Stimulated activated CD4-positive, alpha-beta T cell treated with anti-CD3 and anti-CD28 coated beads, TNF-alpha, amount 100 ng/mL, for 4 hours (primary cell): ENCODE measurements around the gene MCM3.
A peak's percentile ranks its signal among the peaks of the same experiment; 100 is the strongest.

Experiments used
- DNase-seq, 3 experiments: peaks; one replicate each; pipeline ENCODE4 v3.0.0-alpha.2; 2020; ENCODE audit warnings: low read depth in 3 of 3

Gene MCM3

GRCh38 chr6:52284460-52285176, at the start of gene MCM3:
Gene MCM3 (minus strand): TSS chr6:52284742. CDS start chr6:52284674, 68 bp downstream.
- DNase-seq: peak; percentile 72 to 90 (median 79)

- DNase-seq: no peak
These were observed 49.3 kb upstream of the MCM3 start for GRCh38 chr6:52333840-52334200.

GRCh38 chr6:52331793-52332457, 47.4 kb upstream of the MCM3 start:
- no peak for DNase-seq

DNA sequence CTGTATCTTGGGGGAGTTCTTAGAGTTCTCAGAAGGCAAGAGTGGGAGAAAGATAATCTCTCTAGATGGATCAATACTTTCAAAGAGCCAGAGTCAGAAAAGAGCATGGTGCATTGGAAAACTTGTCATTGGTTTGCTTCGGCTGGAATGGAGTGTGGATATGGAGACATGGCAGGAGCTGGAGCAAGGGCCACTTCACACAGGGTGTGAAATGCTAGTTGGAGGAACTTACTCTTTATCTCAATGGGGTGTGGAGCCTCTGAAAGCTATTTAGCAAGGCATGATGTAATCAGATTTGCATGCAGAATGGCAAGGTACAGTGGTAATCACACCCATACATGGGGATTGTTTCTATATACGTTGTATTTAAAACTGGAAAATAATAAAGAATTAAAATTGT, 45.9 kb upstream of the MCM3 start:
- no peak for DNase-seq

GRCh38 chr6:52328729-52329128, 44.2 kb upstream of the MCM3 start:
- DNase-seq: no peak

- no peak for DNase-seq
These were observed 43.7 kb upstream of the MCM3 start for GRCh38 chr6:52328303-52328662.

DNA sequence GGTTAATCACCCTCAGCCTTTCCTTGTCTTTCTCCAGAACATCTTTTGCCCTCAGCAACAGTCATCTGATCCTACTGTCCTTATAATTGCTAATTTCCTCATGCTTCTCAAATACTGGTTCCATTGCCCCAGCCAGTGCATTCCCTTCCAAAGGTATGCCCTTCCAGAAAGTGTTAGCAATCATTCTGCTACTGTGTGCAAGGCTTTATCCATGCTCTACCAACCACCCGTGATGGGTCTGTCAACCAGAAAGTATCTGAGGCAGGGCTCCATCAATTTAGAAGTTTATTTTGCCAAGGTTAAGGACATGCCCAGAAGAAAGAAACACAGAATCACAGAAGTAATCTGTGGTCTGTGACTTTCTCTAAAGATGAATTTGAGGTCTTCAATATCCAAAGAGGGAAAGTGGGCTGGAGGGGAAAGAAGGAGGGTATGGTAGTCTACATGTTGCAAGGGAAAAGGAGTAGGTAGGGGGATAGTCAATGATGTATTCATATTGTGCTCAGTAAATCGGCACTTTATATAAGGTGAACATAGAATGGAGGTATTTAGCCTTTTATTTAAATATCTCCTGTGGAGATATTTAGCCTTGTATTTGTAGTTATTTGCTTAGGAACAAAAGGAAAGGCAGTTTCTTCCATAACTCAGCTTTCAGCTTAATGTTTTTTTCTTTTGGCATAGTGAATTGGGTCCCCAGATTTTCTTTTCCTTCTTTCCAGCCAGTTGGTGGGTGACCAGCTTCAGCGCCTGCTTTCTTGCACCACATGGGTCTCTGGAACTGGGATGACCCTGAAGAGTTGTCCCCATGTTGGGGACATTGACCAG, 42.2 kb upstream of the MCM3 start:
- no peak for DNase-seq

DNA sequence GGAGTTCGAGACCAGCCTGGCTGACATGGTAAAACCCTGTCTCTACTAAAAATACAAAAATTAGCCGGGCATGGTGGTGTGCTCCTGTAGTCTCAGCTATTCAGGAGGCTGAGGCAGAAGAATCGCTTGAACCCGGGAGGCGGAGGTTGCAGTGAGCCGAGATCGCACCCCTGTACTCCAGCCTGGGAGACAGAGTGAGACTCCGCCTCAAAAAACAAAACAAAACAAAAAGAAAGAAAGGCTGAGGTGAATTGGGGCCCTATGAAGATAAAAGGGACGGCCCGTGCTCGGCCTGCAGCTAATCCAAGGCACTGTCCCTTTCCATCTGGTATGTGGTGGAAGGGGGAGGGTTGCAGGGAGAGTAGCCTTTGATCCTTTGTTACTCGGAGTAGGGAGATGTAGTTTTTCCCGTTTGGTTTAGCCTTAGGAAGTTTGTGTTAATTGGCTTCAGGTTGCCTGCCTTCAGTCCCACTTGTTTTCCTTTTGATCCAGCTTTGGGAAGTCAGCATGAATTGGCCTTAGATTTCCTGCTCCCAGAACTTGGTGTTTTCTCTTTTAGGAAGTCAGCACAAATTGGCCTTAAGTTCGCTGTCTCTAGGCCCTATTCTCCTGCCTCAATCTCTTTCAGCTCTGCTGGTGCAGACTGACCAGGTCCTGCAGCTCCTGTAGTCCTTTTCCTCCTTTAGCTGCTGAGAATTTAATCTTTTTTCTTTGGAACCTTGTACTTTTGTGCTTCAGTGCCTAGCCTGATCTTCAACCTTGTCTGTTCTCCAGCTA, 41.3 kb upstream of the MCM3 start:
- DNase-seq: no peak

GRCh38 chr6:52324189-52324588, 39.6 kb upstream of the MCM3 start:
- DNase-seq: no peak

DNA sequence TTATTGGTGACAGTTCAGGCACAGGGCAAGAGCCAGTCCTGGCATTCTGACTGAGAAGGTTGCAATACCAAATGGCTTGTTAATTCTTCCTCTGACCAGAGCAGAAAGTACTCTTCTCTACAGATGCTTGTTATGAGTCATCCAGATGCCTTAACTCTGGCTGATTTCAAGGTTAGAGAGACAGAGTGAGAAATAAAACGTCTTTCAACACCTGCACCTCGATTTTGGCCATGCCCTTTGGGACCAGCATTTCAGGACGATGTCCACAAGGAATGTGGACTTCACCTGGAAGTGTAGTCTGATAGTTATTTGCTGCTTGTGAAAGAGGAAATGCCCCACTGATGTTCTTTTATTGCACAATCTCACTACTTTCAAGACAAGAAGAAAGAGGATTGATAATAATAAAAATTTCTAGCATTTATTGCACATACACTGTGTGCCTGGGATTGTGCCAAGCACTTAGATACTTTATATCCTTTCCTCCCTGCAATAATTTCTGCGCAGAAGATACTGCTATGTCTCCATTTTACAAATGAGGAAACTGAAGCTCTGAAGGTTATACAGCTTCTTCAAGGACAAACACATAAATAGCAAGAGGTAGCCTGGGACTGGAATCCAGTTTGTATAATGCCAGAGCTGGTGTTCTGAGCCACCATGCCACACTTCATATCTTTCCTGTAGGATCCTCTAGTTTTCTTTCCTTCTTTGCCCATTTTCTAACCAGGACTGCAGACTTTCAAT, 33.5 kb upstream of the MCM3 start:
- DNase-seq: no peak

DNA sequence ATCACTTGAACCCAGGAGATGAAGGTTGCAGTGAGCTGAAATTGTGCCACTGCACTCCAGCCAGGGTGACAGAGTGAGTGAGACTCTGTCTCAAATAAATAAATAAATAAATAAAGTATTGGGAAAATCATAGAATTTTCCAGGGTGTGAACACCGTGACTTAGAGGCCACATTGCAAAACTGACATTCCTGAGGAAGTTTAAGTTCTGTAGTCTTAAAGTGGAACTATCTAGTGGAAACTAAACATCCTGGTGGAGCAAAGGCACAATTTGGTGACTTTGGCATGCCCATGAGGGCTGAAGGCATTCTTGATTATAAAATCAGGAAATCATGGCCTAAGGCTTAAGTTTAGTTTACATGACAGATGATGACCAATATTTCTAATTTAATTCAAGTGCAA, 32.7 kb upstream of the MCM3 start:
- no peak for DNase-seq

DNA sequence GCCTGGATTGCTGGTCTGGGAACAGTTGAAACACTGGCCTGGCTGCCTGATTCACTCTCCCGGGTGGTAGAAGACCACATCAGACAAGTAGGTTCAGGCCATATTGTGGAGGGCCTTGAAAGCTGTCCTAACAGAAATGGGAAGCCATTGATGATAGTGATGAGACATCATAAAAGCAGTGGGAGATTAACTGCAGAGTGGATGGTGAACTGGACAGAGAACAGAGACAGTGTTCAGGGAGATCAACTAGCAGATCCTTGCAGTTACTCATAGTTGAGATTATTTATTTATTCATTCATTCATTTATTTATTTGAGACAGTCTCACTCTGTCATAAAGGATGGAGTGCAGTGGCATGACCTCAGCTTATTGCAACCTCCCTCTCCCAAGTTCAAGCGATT, 30.2 kb upstream of the MCM3 start:
- DNase-seq: no peak

- no peak for DNase-seq
These were observed 27.9 kb upstream of the MCM3 start for GRCh38 chr6:52312461-52312860.

GRCh38 chr6:52310932-52311331, 26.4 kb upstream of the MCM3 start:
- DNase-seq: no peak

- no peak for DNase-seq
These were observed 23.4 kb upstream of the MCM3 start for GRCh38 chr6:52307900-52308372.

DNA sequence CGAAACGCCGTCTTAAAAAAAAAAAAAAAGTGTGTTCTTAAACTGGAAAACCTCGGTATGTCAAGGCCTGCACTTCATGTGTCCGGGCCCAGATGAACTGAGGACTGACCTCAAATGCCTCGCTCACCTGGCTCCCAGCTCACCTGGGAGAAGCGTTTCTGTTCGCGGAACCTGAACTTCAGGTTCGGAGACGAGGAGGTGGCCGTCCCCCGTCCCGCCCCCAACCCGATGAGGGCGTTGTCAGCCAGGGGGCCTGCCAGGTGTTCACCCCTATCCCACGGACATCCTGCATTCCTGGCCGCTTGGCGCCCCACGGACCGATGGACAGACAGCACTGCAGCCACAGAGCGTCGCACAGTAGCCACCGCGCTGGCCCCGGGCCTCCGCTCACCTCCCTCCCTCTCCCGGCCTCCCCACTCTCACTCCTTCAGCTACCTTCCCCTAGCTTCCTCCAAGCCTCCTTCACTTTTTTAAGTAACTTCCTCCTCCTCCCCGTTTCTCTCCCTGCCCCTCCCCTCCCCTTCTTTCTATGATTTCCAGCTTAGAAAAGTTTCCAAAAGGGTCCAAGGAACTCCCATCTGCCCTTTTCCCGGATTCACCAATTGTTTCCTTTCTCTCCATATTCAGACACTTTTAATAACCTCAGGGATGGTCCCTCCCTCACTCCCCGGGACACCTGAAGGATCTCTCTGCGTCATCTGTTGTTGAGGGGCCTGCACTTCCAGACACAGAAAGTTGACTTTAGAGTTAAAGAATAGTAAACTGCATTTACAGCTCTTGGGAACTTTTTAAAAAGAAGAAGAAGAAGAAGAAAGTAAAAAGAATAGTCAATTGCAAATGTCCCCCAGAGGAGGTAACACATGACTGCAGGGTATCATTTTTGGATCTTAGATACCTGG, 22.7 kb upstream of the MCM3 start:
- no peak for DNase-seq

GRCh38 chr6:52305948-52306767, 21.6 kb upstream of the MCM3 start:
- no peak for DNase-seq

DNA sequence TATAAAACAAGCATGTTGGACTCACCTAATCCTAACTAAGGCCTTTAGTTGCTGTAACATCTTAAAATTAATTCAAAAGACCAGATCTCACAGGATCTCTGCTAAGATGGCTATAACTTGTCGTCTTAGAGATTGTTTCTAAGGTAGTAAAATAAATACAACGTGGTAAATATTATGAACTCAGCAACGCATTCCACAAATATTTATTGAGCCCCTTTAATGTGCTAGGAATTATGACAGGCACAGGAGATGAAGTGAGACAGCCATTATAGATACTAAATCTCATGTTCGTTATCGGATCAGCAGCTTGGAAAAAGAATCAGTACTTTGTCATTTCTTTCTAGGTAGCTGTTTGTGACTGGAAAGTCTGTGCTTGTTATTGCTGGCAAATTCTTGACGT, 20.9 kb upstream of the MCM3 start:
- DNase-seq: no peak

DNA sequence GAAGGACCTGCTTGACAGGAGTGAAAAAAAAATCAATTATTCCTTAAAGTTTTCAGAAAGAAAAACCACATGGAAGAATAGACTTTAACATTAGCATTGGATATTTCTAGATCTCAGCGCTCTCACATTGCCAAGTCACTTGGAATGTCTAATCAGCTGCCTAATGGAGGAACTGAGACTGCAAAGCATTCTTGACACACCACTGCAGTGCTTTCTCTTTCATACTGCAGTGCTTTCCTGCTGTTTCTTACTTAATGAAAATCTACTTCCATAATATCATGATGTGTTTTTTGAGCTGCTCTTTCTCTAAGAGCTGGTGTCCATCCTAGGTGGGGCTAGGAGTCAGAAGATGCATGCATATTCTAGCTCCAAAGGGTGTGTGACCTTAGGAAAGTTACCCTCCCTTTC, 20.4 kb upstream of the MCM3 start:
- DNase-seq: no peak
